Hepatocyte (in vitro differentiated cells): ENCODE measurements around the gene HSBP1L1. TPM values are rescaled to one million over a fixed set of nuclear protein-coding genes. Genes with fewer than 3 reads are reported as not detected.
A peak's percentile ranks its signal among the peaks of the same experiment; 100 is the strongest.
"Not testable (repeated sequence)": the region's sequence is repeated elsewhere in the genome, so short reads cannot be mapped to it uniquely, and the experiment has no call there.

Experiments used
- DNase-seq: peaks from one replicate; pipeline ENCODE4 v3.0.0-alpha.2; 2016; ENCODE audit warnings: low spot score
- H2AFZ ChIP-seq: fragments of 200-600 bp; sonication (generic); 2 replicates; pipeline ENCODE4 v1.6.0; 2016; ENCODE audit warnings: antibody characterized with exemption, mild to moderate bottlenecking
- H3K27ac ChIP-seq: fragments of 200-600 bp; sonication (generic); 2 replicates; pipeline ENCODE4 v1.5.1; 2016; ENCODE audit warnings: mild to moderate bottlenecking
- H3K27me3 ChIP-seq: fragments of 200-600 bp; sonication (generic); 2 replicates; pipeline ENCODE4 v1.6.1; 2016
- H3K36me3 ChIP-seq: fragments of 200-600 bp; sonication (generic); replicated peaks from 2 replicates; pipeline ENCODE4 v1.5.1; 2016; ENCODE audit warnings: low read depth; ENCODE audit not compliant: insufficient read depth
- H3K4me1 ChIP-seq: fragments of 200-600 bp; sonication (generic); 2 replicates; pipeline ENCODE4 v1.5.1; 2016; ENCODE audit warnings: mild to moderate bottlenecking, moderate library complexity; ENCODE audit not compliant: insufficient read depth
- H3K4me2 ChIP-seq: fragments of 200-600 bp; sonication (generic); 2 replicates; pipeline ENCODE4 v1.6.0; 2016
- H3K4me3 ChIP-seq: fragments of 200-600 bp; sonication (generic); 2 replicates; pipeline ENCODE4 v1.5.1; 2016; ENCODE audit warnings: mild to moderate bottlenecking
- H3K79me2 ChIP-seq: fragments of 200-600 bp; sonication (generic); 2 replicates; pipeline ENCODE4 v1.6.0; 2017; ENCODE audit warnings: mild to moderate bottlenecking
- H3K9me2 ChIP-seq: fragments of 200-600 bp; sonication (generic); replicated peaks from 2 replicates; pipeline ENCODE4 v1.6.0; 2017; ENCODE audit warnings: mild to moderate bottlenecking; ENCODE audit not compliant: insufficient read depth
- H3K9me3 ChIP-seq: fragments of 200-600 bp; sonication (generic); 2 replicates; pipeline ENCODE4 v1.5.1; 2016; ENCODE audit warnings: low read depth, mild to moderate bottlenecking
- H4K20me1 ChIP-seq: fragments of 200-600 bp; sonication (generic); 2 replicates; pipeline ENCODE4 v1.6.0; 2016; ENCODE audit warnings: mild to moderate bottlenecking; ENCODE audit not compliant: insufficient read depth, poor library complexity, severe bottlenecking
- CTCF ChIP-seq: fragments of 200-600 bp; sonication (generic); IDR thresholded peaks from 2 replicates; pipeline ENCODE4 v1.5.1; 2016; ENCODE audit warnings: antibody characterized with exemption, mild to moderate bottlenecking; ENCODE audit not compliant: poor library complexity
- EZH2 ChIP-seq: fragments of 200-600 bp; sonication (generic); IDR thresholded peaks from 2 replicates; pipeline ENCODE4 v1.6.1; 2016; ENCODE audit warnings: antibody characterized with exemption, mild to moderate bottlenecking, borderline replicate concordance
- EZH2phosphoT487 ChIP-seq: fragments of 200-600 bp; sonication (generic); IDR thresholded peaks from one replicate; pipeline ENCODE4 v1.6.1; 2018; ENCODE audit warnings: antibody characterized with exemption, mild to moderate bottlenecking, low read depth, moderate library complexity; ENCODE audit not compliant: unreplicated experiment, severe bottlenecking
- WGBS: methylation state at CpG from one replicate; pipeline ENCODE4 v1.1.6; 2016; ENCODE audit warnings: low lambda C conversion rate; ENCODE audit errors: missing lambda C conversion rate; 5-methylcytosine and 5-hydroxymethylcytosine counted together
- polyA plus RNA-seq: library from polyadenylated mRNA; unstranded; fragments of >200 nt; fragmentation: Nextera tagmentation; extraction: Ambion mirVana; gene quantifications from 2 replicates; pipeline ENCODE4 v1.2.1, GENCODE V29; 2016
- total RNA-seq: library from RNA; depleted of rRNA; stranded (reverse); fragments of >200 nt; gene quantifications from 2 replicates; pipeline ENCODE4 v1.2.3, GENCODE V29; 2014

Gene HSBP1L1
- total and polyA plus RNA-seq, 2 experiments from 2014 or later: 58.7 to 81.9 TPM

DNA sequence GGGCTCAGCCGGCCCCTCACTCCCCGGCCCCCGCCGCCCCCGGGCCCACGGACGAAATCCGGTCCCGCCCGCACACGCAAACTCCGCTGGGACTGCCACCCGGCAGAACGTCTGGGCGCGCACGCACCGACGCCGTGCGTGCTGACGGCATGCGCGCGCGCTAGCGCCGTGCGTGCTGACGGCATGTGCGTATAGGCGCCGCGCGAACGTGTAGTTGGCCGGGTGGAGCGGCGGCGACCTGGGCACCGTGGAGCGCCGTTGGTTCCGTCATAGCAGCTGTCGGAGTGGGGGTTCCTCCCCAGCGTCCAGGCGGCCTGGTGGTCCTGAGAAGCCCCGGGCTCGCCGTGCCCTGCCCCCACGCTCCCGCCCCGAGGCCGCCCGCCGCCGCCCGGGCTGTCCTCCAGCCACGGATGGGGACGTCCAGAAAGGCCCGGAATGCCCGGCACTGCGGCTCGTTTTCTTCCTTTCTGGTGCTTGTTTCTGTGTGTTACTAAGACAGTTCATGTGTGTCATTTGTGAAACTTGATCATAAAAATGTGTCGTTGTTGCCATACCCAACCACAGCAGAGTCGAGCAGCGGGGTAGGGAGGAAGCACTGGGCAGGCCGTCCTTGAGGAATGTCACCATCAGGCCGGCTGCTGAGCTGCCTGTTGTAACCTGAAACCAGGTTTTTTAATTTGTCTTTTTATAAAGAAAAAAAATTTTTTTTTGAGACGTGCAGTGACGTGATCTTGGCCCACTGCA is 24.2 kb downstream of the HSBP1L1 start, which contains the start of gene TXNL4A:
Gene TXNL4A (minus strand): TSS at position 113 of the 744 bp plus-strand sequence. CDS start 171 bp downstream, outside the sequence.
- Histone ChIP-seq H3K9me2 (no peaks in the 10 kb centered on the region), H3K36me3 (no peaks in the 10 kb centered on the region), H3K27me3 (no peaks in the 10 kb centered on the region), H3K4me3 (peak within 1 kb of the TSS; percentile 82), H3K4me1 (peaks cover 13% of the 10 kb centered on the region), H3K9me3 (no peaks in the 10 kb centered on the region), H3K27ac (peak within 1 kb of the TSS; percentile 99), H4K20me1 (peaks cover 34% of the 10 kb centered on the region), H3K79me2 (peaks cover 49% of the 10 kb centered on the region), H2AFZ (peak within 1 kb of the TSS; percentile 93), H3K4me2 (peak within 1 kb of the TSS; percentile 79)
- peak; percentile 92 for DNase-seq
- under 1% methylated on average over 29 of the region's 71 CpGs for WGBS
- TF ChIP-seq CTCF (no peak), EZH2 (no peak), EZH2phosphoT487 (no peak)

DNA sequence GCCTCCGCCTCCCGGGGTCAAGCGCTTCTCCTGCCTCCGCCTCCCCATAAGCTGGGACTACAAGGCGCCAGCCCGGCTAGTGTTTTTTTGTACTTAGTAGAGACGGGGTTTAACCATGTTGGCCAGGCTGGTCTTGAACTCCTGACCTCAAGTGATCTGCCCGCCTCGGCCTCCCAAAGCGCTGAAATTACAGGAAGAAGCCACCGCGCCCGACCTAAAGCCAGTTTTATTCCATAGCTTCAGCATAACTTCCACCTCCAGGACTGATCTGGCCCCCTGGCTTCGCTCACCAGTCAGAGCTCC is 24.7 kb downstream of the HSBP1L1 start:
- peak overlapping the region; percentile 82 for H3K4me3 ChIP-seq
- peak overlapping the region; percentile 99 for H3K27ac ChIP-seq
- TF ChIP-seq EZH2phosphoT487 (no peak), EZH2 (no peak), CTCF (no peak)
- no peak for DNase-seq
- peak overlapping the region; percentile 79 for H3K4me2 ChIP-seq
- 73% methylated on average over 14 of the region's 14 CpGs for WGBS
- no peaks in the 10 kb centered on the region for H3K36me3 ChIP-seq
- peaks cover 13% of the 10 kb centered on the region for H3K4me1 ChIP-seq
- no peaks in the 10 kb centered on the region for H3K9me2 ChIP-seq
- no peak overlapping the region for H2AFZ ChIP-seq
- no peaks in the 10 kb centered on the region for H3K27me3 ChIP-seq
- no peaks in the 10 kb centered on the region for H3K9me3 ChIP-seq
- H4K20me1 ChIP-seq: peaks cover 29% of the 10 kb centered on the region
- peaks cover 44% of the 10 kb centered on the region for H3K79me2 ChIP-seq

DNA sequence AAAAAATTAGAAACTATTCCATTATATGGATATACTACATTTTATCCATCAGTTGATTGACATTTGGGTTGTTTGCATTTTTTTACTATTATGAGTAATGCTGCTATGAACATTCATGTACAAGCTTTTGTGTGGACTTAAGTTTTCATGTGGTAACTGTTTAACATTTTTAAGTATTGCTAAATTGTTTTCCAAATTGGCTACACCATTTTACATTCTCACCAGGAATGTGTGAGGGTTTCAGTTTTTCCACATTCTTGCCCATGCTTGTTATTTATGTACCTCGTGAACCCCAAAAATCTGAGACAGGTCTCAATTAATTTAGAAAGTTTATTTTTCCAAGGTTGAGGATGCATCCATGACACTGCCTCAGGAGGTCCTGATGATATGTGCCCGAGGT is 27.1 kb downstream of the HSBP1L1 start:
- TF ChIP-seq CTCF: no peak
- TF ChIP-seq EZH2phosphoT487: no peak
- TF ChIP-seq EZH2: no peak
- Histone ChIP-seq H3K9me3 (no peaks in the 10 kb centered on the region), H3K27ac (no peak overlapping the region), H3K36me3 (no peaks in the 10 kb centered on the region), H3K9me2 (no peaks in the 10 kb centered on the region), H2AFZ (no peak overlapping the region), H3K4me1 (peaks cover 10% of the 10 kb centered on the region), H4K20me1 (peaks cover 10% of the 10 kb centered on the region), H3K79me2 (peaks cover 20% of the 10 kb centered on the region), H3K4me2 (no peak overlapping the region), H3K4me3 (no peak overlapping the region), H3K27me3 (no peaks in the 10 kb centered on the region)
- no peak for DNase-seq
- WGBS: 89% methylated on average over 2 of the region's 2 CpGs

- 89% methylated on average over 2 of the region's 2 CpGs for WGBS
- H3K27ac ChIP-seq, H3K27me3 ChIP-seq, H3K9me3 ChIP-seq, H2AFZ ChIP-seq, H3K4me3 ChIP-seq, H4K20me1 ChIP-seq, DNase-seq, H3K4me1 ChIP-seq, H3K9me2 ChIP-seq, H3K4me2 ChIP-seq, H3K36me3 ChIP-seq, H3K79me2 ChIP-seq: not testable (repeated sequence)
These were observed 35.3 kb downstream of the HSBP1L1 start for GRCh38 chr18:79999701-80000100.
